GM12873 (cell line): ENCODE results near the gene THSD7A.

Source experiments
- CTCF ChIP-seq: IDR thresholded peaks from 2 replicates; pipeline ENCODE4 v1.5.1; 2012; ENCODE audit warnings: low read depth, mild to moderate bottlenecking, moderate library complexity, low read length, control low read depth; ENCODE audit not compliant: insufficient read depth; ENCODE audit errors: missing control alignments

The THSD7A gene

GRCh38 chr7:11642276-11642675, 189.7 kb downstream of the THSD7A start:
- TF ChIP-seq CTCF, result no peak

GRCh38 chr7:11638011-11638774, 193.8 kb downstream of the THSD7A start:
- TF ChIP-seq CTCF, result no peak

GRCh38 chr7:11636274-11636673, 195.7 kb downstream of the THSD7A start:
- TF ChIP-seq CTCF, result no peak

GRCh38 chr7:11633310-11633709, 198.7 kb downstream of the THSD7A start:
- no peak for TF ChIP-seq CTCF

GRCh38 chr7:11630355-11630754, 201.6 kb downstream of the THSD7A start:
- no peak for TF ChIP-seq CTCF

GRCh38 chr7:11625669-11626068, 206.3 kb downstream of the THSD7A start:
- no peak for TF ChIP-seq CTCF

GRCh38 chr7:11623093-11623678, 208.8 kb downstream of the THSD7A start:
- no peak for TF ChIP-seq CTCF
